Ovary (tissue), 9 donors: ENCODE measurements around the gene TNFRSF9. TPM values are rescaled to one million over a fixed set of nuclear protein-coding genes. Genes with fewer than 3 reads are reported as not detected.

Experiments
- DNase-seq, 5 donors: peaks; one replicate each; pipeline ENCODE4 v3.0.0-alpha.2; 2019 to 2020
- H3K27ac ChIP-seq, 2 donors: fragments of 200-600 bp; one replicate each; pipeline versions ENCODE4 v1.5.1 to v1.8.0; 2019 to 2022
- H3K27me3 ChIP-seq: fragments of 200-600 bp; one replicate; pipeline ENCODE4 v1.8.0; 2022
- H3K36me3 ChIP-seq: fragments of 200-600 bp; sonication (generic); one replicate; pipeline ENCODE4 v1.5.1; 2019
- H3K4me1 ChIP-seq: one replicate; pipeline ENCODE4 v1.8.1; 2013; ENCODE audit warnings: mild to moderate bottlenecking, moderate library complexity; ENCODE audit not compliant: insufficient read depth
- H3K4me3 ChIP-seq: fragments of 200-600 bp; sonication (generic); one replicate; pipeline ENCODE4 v1.5.1; 2017
- H3K9me3 ChIP-seq, 2 donors: fragments of 200-600 bp in 1 of 2; sonication (generic) in 1 of 2; one replicate each; pipeline versions ENCODE4 v1.5.1 to v1.8.1; 2013 to 2019; ENCODE audit warnings: mild to moderate bottlenecking in 1 of 2, moderate library complexity in 1 of 2
- CTCF ChIP-seq, 3 donors: fragments of 450-650 bp in 2 of 3; fragments of 200-600 bp in 1 of 3; IDR thresholded peaks; one replicate each; pipeline versions ENCODE4 v1.5.1 to v1.8.0; 2016 to 2022; ENCODE audit warnings: antibody characterized with exemption in 3 of 3, mild to moderate bottlenecking in 1 of 3
- EP300 ChIP-seq: sonication (generic); formaldehyde crosslinking; IDR thresholded peaks from one replicate; pipeline ENCODE4 v1.6.1; 2017; ENCODE audit warnings: antibody characterized with exemption
- POLR2A ChIP-seq: fragments of 450-650 bp; IDR thresholded peaks from one replicate; pipeline ENCODE4 v1.6.1; 2017; ENCODE audit warnings: antibody characterized with exemption, mild to moderate bottlenecking, moderate library complexity
- WGBS, 3 donors: extraction: QIAGEN DNeasy Blood & Tissue Kit in 1 of 3; methylation state at CpG; one replicate each; pipeline versions ENCODE4 v1.1.5 to v1.1.7; 2013 to 2017; 5-methylcytosine and 5-hydroxymethylcytosine counted together
- intact Hi-C, 4 donors: fragments of 100-400 bp; cut with DNase I; formaldehyde crosslinking; loops; one replicate each; pipeline versions ENCODE4 v1.11.0 to v1.15.1; 2022 to 2023
- polyA plus RNA-seq, 2 donors: library from polyadenylated mRNA; stranded (reverse); fragments of 200-250 nt in 1 of 2; fragments of 350-450 nt in 1 of 2; fragmentation: Illumina TruSeq in 1 of 2; extraction: RNeasy Lipid Tissue Mini Kit (QIAGEN cat#74804) in 1 of 2; gene quantifications; one replicate each; pipeline ENCODE4 v1.2.3, GENCODE V29; 2013 to 2014
- total RNA-seq, 7 donors: library from RNA; depleted of rRNA in 2 of 7; stranded (reverse); fragments of >200 nt in 2 of 7; fragmentation: NEBNext Ultra II Directional in 3 of 7; extraction: Animal tissue kit (Norgen Biotek cat#: 25700) in 3 of 7; gene quantifications; one replicate each; pipeline versions ENCODE4 v1.1.0 to v1.2.4, GENCODE V29; 2016 to 2023
- donor health status: DM: no; HTN: no; CAD: no; lungs with moderate emphysema.
- donor health status: DM: no; HTN: no; CAD: no.
- donor health status: Bipolar disorder and iron deficiency.
- donor health status: DM: yes; HTN: yes; CAD: no.
- donor health status: DM: no; HTN: no; CAD: no.
- donor health status: DM: yes; HTN: yes; CAD: no.

TNFRSF9 gene
- total and polyA plus RNA-seq, 9 donors: 0.05 to 0.10 (median 0.08) TPM; not detected in 6

DNA sequence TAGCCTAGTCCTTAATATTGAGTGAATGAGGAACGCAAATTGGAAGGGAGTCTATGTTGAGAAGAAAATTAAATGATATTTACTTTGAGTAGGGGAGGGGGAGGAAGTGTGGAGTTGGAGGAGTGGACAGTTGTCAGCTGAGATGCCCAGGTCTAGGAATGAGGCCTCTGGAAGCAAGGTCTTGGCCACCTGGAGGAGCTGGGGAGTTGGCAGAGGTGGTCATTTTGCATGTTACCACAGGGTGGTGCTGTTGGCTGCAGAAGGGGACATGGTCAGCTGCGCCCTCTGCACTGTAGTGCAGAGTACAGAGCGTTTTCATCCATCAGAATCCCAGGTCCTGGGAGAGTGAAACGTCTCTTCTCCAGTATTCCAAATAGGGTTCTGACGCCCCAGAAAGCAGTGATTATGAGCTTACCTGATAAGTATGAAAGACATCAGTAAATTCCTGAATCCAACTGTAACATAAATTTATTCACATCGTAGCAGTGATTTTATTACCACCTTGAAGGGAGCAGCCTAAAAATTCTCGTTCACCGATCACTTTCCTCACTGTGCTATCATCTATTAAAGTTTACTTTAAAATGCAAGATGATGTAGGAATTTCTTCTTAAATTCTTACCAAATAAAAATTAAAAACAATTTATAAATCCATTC, 34.7 kb upstream of the TNFRSF9 start:
- Histone ChIP-seq H3K36me3 (no peaks in the 10 kb centered on the region), H3K27ac (no peak overlapping the region), H3K4me1 (no peaks in the 10 kb centered on the region), H3K4me3 (no peak overlapping the region), H3K27me3 (no peaks in the 10 kb centered on the region), H3K9me3 (no peaks in the 10 kb centered on the region)
- intact Hi-C loops: no loop called here
- no peak for TF ChIP-seq EP300
- TF ChIP-seq POLR2A: no peak
- TF ChIP-seq CTCF (IDR thresholded peaks at IDR 0.05): peak; percentile 83 to 90 (median 88)
- DNase-seq: peak; percentile 72 to 83 (median 80)
- 45 to 59% (median 50%) methylated on average over 8 of the region's 8 CpGs for WGBS, 3 donors

- WGBS, 3 donors: 87 to 98% (median 90%) methylated on average over 2 of the region's 2 CpGs
- H3K4me1 ChIP-seq: no peaks in the 10 kb centered on the region
- H3K4me3 ChIP-seq: no peak overlapping the region
- H3K27me3 ChIP-seq: no peaks in the 10 kb centered on the region
- no peak for DNase-seq
- no peak overlapping the region for H3K27ac ChIP-seq
- TF ChIP-seq POLR2A (no peak), EP300 (no peak), CTCF (IDR thresholded peaks at IDR 0.05) (no peak)
- intact Hi-C loops: no loop called here
- H3K9me3 ChIP-seq: no peaks in the 10 kb centered on the region
- no peaks in the 10 kb centered on the region for H3K36me3 ChIP-seq
Observed at GRCh38 chr1:7973086-7973485, 32.4 kb upstream of the TNFRSF9 start.

GRCh38 chr1:7972285-7972684, 31.6 kb upstream of the TNFRSF9 start:
- Histone ChIP-seq H3K36me3 (no peaks in the 10 kb centered on the region), H3K9me3 (no peaks in the 10 kb centered on the region), H3K27ac (no peak overlapping the region), H3K4me1 (peaks cover 2% of the 10 kb centered on the region), H3K27me3 (no peaks in the 10 kb centered on the region), H3K4me3 (no peak overlapping the region)
- TF ChIP-seq EP300: no peak
- no peak for TF ChIP-seq POLR2A
- no peak for TF ChIP-seq CTCF (IDR thresholded peaks at IDR 0.05)
- WGBS, 3 donors: 94 to 95% (median 95%) methylated on average over 5 of the region's 5 CpGs
- intact Hi-C loops: no loop called here
- DNase-seq: no peak

GRCh38 chr1:7971024-7971423, 30.4 kb upstream of the TNFRSF9 start:
- intact Hi-C loops: no loop called here
- no peaks in the 10 kb centered on the region for H3K27me3 ChIP-seq
- H3K4me1 ChIP-seq: peaks cover 2% of the 10 kb centered on the region
- DNase-seq: no peak
- no peaks in the 10 kb centered on the region for H3K9me3 ChIP-seq
- WGBS, 3 donors: 58 to 71% (median 64%) methylated on average over 6 of the region's 6 CpGs
- TF ChIP-seq POLR2A: no peak
- TF ChIP-seq EP300: no peak
- TF ChIP-seq CTCF (IDR thresholded peaks at IDR 0.05): no peak
- H3K27ac ChIP-seq: no peak overlapping the region
- H3K36me3 ChIP-seq: no peaks in the 10 kb centered on the region
- H3K4me3 ChIP-seq: no peak overlapping the region
